Colon (tissue), 2 donors: ENCODE data around the gene CEP295NL.
"Not testable (repeated sequence)": the region's sequence is repeated elsewhere in the genome, so short reads cannot be mapped to it uniquely, and the experiment has no call there.

Experiments
- FAIRE-seq: peaks from 2 replicates; lab custom pipeline; 2012; peaks lifted over from hg19 to GRCh38; lab: Jason Lieb, UNC
- donor health status: control.
- donor health status: control.

CEP295NL gene

DNA sequence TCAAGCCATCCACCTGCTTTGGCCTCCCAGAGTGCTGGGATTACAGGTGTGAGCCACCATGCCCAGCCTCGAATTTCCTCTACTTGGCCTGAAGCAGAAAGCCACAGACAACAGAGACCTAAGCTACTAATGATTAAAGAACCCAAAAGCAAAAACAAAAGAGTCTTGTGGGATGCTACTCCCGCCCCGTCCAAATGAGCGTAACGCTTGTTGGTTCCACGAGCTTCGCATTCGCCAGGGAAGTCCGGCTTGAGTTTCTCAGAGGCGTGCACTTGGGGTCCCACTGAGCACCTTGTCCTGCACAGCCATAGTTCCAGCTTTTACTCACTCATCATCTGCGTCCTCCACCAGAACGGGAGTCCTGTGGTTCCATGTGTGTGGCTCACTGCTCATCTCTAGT, 16.0 kb downstream of the CEP295NL start:
- FAIRE-seq = no peak

DNA sequence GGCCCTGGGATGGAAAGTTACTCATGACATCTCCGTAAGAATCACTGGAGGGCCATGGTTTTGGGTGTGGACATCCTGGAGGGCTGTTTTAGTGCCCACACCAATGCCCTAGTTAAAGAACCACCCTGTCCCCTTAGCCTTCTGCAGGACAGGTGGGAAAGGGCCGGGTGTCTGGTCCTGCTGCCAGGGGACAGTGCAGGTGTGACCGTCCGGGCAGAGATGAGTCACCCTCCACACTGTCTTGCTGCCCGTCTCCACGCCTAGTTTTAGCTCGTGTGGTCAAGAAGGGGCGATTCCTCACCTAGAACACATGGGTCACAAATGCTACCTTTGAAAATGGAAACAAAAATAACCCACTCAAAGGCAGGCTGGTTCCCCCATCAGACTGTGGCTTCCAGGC, 17.0 kb downstream of the CEP295NL start:
- FAIRE-seq = no peak

DNA sequence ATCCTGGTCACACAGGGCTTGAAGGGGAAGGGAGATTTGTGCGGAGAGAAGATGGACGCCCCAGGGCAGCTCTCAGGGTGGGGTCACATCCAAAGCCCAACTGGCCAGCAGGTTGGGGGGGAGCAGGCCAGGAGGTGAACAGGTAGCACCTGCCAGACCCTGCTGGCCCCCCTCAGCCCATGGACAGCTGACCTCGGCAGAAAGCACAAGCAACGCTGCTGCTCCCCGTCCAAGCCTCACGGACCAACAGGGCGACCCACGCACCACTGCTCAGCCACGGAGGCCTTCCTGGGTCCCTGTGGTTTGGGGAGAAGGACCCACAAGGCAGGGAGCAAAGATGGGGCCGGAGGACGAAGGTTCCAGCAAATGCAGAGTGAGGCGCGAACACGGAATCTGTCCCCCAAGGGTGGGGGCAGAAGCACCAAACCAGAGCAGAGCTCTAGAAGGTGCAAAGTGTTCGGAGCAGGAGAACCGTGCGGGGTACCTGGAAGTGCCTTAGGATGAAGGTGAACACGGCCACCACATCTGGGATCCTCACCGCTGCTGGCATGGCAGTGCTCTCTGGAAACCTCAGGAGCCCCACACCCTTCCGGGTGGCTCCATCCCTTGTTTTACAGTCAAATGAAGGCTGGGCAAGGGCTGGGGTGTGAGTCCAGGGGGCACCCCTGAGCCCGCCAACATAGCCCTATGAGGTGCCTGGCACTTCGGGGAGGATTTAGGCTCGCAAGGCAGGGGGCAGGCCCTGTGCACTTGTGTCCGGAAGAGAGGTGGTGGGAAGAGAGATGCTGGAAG, 17.9 kb downstream of the CEP295NL start:
- no peak for FAIRE-seq

DNA sequence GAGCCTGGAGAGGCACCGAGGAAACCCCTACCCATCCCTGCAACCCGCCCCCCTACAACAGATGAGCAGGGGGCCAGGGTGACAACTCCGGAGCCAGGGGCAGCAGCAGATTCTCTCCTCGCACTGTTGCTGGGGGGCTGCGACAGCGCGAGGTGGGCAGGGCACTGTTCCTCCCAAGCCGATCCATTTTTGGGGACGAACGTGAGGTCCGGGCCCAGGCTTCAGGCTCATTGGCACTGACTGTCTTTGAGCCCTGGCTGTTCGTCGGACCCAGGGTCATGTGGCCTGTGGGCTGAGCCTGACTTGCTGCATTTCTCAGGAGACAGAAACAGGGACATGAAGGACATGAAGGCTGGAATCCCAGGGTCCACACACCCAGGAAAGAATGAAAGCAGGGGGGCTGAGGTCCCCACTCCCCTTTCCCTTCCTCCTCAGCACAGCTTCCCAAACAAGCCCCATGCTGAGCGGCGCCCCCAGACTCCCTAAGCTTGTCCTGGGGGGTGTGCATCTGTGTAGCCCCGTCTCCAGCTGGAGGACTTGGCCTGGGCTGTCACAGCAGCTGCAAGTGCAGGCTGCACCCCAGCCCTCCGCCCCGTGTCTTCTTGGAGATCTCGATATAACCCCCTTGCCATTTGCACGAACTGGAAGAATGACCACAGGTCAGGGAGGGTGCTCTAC, 18.7 kb downstream of the CEP295NL start:
- FAIRE-seq = no peak

DNA sequence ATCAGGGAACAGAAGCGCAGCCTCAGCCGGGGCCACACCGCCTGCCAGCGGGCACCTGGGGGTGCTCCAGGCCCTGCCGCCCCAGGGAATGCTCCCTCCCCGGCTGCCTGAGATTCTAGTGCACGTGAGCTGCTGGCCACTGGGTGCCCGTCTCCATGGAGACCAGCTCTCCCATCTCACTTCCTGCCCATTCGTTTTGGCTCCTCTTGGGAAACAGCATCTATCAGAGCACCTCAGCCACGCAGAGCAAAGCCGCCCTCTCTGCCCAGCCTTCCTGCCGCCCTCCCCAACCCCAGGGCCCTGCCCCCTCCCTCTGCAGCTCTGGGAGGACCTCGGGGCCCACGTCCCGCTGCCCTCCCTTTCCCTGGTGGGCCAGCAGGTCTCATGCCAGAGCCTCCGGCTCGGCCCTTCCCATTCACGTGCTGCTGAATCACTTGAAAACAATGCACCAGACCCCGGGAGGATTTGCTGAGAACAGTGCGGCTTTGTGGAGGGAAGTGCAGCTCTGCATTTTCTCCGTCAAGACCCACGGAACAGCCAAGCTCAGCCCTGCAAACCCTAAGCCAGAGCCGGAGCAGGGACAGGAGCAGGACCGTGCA, 19.4 kb downstream of the CEP295NL start:
- FAIRE-seq = no peak

DNA sequence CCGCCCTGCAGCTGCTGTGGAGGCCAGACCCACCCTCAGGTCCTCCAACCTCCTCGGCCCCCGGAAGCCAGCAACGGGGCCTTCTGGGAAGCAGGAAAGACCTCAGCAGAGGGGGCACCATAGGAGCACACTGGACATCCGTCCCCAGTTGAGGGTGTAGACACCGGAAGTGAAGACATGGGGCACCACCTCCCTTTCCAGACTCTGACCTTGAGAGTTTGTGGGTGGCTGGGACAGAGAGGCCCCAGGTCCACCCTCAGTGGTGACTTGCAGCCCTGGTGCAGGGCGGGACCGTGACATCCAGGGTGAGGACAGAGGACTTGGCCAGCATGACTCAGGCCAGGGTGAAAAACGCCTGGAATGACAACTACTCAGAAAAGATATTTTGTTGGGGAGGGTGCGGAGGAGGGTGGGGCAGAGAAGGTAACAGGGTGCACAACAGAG, 19.9 kb downstream of the CEP295NL start:
- FAIRE-seq = no peak

DNA sequence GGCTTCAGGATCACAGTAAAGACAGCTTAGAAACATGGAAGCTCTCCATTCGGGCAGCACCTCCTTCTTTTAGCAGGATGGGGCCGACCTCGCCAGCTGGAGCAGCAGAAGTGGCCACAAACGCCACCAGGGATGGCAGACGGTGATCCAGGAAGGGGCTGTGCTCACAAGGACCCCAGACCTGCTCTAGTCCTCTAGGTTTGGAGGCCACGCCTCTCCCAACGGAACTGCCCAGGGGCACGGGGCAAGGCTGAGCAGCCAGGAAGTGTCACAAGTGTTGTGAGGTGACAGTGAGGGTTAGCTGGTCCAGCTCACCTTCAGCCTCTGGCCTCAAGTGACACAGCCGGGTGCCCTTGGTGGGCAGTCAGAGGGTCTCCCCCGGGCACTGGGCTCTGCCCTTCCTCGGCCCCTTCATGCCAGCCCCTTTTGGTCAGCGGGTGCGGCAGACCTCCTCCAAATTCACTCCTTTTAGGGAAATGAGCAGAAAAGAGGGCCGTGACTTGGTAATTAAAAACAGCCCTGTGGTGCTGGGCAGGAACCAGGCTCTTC, 20.4 kb downstream of the CEP295NL start:
- no peak for FAIRE-seq

DNA sequence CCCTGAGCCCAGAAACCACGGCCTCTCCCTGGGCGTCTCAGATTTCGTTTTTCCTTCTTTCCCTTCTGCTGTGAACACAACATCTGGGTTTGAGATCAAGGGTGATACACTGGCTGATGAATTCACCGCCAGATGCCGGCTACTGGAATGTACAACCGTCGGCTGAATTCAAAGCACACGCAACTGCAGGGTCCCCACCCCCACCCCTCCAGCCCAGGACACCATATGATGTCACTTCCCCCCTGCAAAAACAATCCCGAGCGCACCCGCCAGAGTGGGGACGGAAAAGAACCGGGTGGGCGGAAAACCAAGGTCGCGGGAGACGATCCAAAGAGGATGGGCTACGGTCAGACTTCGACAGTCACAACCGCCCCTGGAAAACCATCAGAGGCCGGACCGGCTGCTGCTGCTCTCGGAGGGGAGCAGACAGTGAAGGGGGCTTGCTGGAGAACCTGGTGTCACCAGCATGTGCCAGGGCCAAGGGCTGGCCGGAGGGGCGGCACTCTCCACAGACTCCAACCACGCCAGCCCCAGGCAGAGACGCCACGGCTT, 23.3 kb downstream of the CEP295NL start:
- no peak for FAIRE-seq

DNA sequence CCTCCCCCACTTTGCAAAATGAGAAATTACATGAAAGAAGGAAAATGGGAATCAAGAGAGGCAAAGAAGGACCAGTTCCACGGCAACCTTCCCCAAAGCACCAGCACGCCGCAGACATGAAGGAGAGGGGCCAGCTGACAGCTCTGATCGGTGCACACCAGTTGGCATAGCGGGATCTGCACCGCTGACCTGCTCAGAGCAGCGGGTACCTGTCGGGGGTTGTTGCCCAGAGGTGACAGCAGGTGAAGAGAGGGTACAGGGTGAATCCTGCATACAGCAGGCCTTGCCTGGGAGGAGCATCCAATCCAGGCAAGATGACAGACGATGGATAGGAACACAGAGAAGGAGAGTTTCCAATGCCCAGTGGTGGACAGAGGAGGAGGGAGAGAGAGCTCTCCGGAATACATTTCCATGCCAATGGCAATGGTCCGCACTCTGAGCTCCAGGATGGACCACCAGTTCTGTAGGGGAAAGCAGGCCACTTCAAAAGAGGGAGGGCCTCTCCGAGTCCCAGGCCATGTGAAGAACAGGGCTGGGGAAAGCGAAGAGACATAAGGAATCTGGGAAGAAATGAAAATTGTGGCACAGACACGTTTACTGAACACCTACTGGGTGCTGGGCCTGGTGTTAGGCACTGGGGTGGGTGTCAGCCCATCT, 24.0 kb downstream of the CEP295NL start:
- no peak for FAIRE-seq

DNA sequence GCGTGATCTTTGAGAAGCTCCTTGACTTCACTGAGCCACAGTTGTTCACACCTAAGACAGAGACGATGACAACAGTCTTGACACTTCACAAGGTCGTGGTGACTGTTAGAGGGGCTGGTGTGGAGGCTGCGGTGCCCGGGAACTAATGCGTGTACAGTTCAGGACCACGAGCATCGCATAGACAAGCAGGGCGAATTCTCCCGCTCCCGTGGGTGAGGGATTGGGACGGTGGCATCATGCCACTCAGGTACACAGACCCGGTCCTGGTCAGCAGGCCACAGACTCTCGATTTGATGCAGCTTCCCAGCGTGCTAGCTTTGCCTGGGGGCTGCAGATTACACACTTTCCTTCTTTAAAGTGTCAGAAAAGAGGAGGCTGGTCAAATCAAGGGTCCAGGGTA, 24.7 kb downstream of the CEP295NL start:
- no peak for FAIRE-seq

DNA sequence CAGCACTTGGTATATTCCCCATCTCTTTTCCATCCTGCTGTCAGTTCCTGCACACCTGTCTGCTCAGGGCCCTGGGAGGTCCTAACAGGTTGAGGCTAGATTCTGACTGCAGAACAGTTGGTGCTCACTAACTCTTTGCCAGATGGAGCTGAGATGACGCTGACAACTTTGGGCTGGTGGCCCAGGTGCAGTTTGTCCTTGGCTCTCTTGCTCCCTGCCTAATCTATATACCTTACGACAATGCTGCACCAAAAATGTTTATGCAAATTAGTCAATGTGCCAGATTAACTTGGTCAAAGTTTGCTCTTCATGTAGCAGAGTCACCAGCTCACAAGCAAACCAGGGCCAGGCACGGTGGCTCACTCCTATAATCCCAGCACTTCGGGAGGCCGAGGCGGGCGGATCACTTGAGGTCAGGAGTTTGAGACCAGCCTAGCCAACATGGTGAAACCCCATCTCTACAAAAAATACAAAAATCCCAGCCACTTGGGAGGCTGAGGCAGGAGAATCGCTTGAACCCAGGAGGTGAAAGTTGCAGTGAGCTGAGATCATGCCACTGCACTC, 26.0 kb downstream of the CEP295NL start:
- not testable (repeated sequence) for FAIRE-seq

DNA sequence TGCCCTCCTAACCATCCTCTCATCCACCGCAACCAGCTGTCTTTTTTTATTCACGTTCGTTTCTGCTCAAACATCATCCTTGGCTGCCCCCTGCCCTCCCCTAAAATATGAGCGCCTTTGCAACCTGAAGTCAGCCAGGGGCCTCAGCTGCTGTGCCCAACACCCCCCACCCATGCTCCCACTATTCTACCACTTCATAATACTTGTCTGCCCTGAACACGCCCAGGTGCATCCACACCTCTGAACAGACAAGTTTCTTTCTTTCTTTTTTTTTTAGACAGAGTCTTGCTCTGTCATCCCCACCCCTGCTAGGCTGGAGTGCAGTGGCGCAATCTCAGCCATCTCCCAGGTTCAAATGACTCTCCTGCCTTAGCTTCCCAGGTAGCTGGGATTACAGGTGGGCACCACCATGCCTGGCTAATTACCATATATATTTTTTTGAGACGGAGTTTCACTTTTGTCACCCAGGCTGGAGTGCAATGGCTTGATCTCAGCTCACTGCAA, 26.9 kb downstream of the CEP295NL start:
- no peak for FAIRE-seq

DNA sequence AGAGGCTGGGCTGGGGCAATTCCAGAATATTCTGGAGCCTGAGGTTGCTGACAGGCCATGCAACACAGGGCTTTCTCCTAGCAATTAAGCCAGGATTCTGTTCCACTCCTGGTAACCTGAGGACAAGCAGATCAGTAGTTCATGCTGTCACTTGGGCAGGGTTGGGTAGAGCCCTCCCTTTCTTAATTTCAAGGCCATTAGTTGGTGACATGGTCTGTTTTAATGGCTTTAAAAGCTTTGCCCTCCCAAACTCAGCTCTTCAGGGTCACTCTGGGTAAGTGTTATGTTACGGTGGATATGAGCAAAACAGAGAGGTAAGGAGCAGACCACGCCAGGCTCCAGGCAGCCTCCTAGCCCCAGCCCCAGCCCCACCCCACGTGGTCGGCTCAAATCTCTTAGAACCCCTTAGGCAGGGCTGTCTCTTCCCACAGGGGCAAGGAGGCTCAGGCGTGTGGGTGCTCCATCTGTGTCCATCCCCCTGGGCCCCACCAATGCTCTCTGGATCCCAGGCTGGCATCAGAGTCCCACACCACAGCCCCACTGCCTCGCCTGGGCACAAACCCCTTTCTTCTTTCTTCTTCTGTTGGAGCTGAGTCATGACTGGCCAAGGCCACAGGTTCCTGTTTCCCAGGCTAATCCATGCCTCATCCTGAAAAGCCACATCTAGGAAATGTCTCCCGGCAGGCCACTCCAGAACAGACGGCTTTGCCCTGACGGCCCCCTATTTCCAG, 27.5 kb downstream of the CEP295NL start:
- no peak for FAIRE-seq

DNA sequence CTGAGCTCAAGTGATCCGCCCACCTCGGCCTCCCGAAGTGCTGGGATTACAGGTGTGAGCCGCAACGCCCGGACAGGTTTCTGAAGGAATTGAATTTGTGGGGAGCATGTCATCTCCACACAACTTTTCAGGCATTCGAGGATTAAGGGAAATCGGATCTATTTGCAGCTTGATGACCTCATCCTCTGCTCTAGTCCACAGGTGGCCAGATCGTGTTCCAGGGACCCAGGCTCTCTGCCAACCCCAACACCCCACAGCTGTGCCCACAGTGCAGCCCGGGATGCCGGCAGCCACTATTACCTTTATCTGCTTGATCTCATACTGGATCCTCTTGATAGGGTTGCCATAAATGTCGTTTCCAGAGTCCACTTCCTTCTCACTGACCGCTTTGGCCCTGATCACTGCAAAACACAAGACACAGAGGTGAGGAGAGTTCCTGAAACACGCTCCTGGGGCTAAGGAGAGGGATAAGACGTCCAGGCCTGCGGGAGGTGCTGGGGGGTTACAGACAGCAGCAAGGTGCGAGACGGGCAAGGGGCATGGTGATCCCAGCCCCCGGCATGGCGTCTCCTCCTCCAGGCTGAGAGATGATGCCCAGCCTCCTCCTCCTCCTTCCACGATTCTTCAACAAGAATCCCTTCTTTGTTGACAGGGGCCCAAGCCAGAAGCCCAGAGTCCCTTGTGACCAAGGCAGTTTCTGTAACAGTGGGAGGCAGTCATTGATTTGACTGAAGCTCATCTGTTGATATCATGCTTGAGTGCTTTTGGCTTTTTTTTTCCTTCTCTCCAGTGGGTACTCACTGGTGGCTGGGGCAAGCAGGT, 29.3 kb downstream of the CEP295NL start:
- FAIRE-seq = no peak

DNA sequence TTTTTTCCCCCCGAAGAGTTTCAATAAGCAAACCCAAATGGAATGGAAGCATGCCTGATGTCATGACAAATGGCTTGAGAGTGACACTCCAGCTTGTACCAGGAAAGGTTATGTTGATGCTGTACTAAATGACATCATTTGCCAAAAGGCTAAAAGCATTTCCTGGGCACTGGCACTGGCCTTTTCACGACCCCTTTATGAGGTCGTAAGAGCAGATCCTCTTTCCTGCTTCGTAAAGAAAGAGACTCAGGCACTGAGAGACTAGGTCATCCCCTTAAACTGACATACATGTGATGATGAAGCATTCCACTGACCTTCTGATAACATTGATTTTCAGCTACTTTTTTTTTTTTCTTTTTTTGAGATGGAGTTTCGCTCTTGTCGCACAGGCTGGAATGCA, 30.5 kb downstream of the CEP295NL start:
- FAIRE-seq = no peak

DNA sequence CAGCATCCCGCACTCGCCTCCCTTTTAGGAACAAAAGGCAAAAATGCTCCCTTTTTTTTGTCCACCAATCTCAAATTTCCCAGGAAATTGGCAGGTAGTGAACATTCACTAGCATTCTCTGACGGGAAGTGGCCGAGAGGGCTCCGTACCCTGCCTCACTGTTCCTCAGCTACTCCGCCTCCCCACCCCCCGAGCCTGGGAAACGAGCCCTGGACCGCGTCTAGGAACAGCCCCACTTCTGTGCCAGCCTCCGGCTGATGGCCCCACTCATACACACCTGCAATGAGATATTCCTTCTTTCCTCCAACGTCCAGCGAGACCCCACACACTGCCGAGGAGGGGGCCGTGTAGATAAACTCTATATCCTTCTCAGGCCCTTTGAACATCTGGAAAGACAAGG, 32.4 kb downstream of the CEP295NL start:
- no peak for FAIRE-seq

DNA sequence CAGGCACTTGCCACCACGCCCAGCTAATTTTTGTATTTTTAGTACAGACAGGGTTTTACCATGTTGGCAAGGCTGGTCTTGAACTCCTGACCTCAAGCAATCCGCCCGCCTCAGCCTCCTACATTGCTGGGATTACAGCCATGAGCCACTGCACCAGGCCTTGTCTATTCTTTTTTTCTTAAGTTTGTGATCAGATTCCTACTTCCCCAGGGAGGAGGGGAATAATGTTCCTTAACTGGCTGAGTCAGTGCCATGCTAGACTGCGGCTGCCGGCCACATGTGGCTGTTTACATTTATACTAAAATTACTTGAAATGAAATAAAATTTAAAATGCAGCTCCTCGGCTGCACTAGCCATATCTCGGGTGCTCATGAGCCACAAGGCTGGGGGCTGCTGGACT, 34.6 kb downstream of the CEP295NL start:
- no peak for FAIRE-seq

DNA sequence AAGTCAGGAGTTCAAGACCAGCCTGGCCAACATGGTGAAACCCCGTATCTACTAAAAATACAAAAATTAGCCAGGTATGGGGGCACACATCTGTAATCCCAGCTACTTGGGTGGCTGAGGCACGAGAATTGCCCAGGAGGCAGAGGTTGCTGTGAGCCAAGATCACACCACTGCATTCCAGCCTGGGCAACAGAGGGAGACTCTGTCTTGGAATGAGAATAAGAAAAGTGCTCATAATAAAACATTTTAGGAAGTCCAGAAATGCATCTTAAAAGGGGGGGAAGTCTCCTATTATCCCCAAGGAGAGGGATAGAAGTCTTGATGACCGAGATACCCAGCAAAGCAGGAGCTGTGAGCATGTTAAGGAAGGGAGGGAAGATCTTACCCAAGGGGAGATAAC, 36.0 kb downstream of the CEP295NL start:
- not testable (repeated sequence) for FAIRE-seq

DNA sequence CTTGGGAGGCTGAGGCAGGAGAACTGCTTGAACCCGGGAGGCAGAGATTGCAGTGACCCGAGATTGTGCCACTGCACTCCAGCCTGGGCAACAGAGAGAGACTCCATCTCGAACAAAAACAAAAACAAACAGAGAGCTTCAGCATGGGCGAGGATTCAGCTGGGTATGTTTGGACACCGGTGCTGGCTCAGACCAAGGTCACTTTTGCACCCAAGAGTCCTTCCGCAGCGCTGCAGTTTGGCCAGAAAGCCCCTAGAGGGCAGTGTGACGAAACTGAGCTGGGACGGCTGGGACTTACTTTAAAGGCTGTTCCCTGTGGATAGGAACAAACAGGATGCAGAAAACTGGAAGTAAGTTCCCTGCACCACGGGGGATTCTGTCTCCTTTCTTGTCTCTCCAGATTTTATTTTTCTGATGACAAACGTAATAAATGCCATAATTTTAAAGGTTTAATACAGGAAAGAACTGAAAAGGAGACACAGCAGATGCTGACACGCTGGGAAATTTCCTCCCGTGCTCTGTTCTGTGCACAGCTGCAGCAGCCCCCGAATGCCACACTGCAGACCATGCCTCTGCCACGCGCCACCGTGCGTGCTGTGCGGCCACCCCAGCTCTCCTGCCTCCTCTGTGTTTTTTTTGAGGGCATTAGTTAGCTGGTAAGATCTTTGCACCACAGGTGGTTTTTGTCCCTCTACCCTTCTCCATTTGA, 37.2 kb downstream of the CEP295NL start:
- no peak for FAIRE-seq
